ENCODE data around the gene C9orf78.

DNA sequence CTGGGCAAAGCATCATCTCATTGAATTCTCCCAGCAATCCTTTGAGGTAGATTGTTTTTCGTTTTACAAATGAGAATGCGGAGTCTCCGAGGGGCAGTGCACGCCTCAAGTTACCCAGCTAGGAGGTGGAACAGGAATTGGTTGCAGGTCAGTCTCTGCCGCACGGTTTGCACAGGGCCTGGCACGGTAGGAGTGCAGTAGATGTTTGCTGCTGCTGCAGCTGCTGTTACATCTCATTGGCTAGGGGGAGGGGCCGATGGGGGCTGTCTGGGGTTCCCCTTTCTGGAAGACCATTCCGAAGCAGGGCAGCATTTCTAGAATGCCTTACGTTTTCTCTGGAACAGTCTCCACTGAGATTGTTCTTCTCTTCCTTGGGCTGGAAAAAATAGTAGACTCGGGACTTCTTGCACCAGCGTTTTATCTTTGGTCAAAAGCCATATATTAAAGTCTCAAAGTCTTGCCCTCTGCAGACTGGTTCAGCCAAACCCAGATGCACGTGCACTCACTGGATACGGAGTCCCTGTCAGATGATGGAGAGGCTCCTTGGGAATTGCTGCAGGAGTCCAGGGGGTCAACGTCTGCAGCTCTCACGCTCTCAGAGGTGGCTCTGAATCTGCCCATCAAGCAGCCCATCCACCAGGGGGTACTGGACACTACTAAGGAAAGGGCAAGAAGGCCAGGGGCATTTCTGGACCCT is 1.4 kb upstream of the C9orf78 start:
- no peak for TF ChIP-seq CREB1 (IDR thresholded peaks at IDR 0.05; ENCODE audit: low read depth)
- no peak for TF ChIP-seq TAF1 (IDR thresholded peaks at IDR 0.05; ENCODE audit: low read depth)
- TF ChIP-seq TEAD4 (IDR thresholded peaks at IDR 0.05) = no peak
- no peak for TF ChIP-seq EGR1 (IDR thresholded peaks at IDR 0.05)
- no peak for TF ChIP-seq NFIC (IDR thresholded peaks at IDR 0.05)
- TF ChIP-seq CEBPB (IDR thresholded peaks at IDR 0.05) = no peak
- TF ChIP-seq EP300 (IDR thresholded peaks at IDR 0.05; ENCODE audit: borderline replicate concordance) = no peak
- TF ChIP-seq USF1 (IDR thresholded peaks at IDR 0.05) = no peak
- TF ChIP-seq, protein P1, sequence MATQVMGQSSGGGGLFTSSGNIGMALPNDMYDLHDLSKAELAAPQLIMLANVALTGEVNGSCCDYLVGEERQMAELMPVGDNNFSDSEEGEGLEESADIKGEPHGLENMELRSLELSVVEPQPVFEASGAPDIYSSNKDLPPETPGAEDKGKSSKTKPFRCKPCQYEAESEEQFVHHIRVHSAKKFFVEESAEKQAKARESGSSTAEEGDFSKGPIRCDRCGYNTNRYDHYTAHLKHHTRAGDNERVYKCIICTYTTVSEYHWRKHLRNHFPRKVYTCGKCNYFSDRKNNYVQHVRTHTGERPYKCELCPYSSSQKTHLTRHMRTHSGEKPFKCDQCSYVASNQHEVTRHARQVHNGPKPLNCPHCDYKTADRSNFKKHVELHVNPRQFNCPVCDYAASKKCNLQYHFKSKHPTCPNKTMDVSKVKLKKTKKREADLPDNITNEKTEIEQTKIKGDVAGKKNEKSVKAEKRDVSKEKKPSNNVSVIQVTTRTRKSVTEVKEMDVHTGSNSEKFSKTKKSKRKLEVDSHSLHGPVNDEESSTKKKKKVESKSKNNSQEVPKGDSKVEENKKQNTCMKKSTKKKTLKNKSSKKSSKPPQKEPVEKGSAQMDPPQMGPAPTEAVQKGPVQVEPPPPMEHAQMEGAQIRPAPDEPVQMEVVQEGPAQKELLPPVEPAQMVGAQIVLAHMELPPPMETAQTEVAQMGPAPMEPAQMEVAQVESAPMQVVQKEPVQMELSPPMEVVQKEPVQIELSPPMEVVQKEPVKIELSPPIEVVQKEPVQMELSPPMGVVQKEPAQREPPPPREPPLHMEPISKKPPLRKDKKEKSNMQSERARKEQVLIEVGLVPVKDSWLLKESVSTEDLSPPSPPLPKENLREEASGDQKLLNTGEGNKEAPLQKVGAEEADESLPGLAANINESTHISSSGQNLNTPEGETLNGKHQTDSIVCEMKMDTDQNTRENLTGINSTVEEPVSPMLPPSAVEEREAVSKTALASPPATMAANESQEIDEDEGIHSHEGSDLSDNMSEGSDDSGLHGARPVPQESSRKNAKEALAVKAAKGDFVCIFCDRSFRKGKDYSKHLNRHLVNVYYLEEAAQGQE (IDR thresholded peaks at IDR 0.05; ENCODE audit: low read depth) = no peak

All from Ishikawa (cell line).